Measurements from ENCODE around the gene GDPD5. TPM values are rescaled to one million over a fixed set of nuclear protein-coding genes. Genes with fewer than 3 reads are reported as not detected.

GDPD5 gene
- total RNA-seq, 2 experiments from 2014 or later, result 13.5 to 57.3 TPM

GRCh38 chr11:75543806-75544205, 18.1 kb upstream of the GDPD5 start:
- no peak for TF ChIP-seq EZH2phosphoT487 (IDR thresholded peaks at IDR 0.05; ENCODE audit: borderline replicate concordance, low read depth, low read length)
- TF ChIP-seq, protein P1, sequence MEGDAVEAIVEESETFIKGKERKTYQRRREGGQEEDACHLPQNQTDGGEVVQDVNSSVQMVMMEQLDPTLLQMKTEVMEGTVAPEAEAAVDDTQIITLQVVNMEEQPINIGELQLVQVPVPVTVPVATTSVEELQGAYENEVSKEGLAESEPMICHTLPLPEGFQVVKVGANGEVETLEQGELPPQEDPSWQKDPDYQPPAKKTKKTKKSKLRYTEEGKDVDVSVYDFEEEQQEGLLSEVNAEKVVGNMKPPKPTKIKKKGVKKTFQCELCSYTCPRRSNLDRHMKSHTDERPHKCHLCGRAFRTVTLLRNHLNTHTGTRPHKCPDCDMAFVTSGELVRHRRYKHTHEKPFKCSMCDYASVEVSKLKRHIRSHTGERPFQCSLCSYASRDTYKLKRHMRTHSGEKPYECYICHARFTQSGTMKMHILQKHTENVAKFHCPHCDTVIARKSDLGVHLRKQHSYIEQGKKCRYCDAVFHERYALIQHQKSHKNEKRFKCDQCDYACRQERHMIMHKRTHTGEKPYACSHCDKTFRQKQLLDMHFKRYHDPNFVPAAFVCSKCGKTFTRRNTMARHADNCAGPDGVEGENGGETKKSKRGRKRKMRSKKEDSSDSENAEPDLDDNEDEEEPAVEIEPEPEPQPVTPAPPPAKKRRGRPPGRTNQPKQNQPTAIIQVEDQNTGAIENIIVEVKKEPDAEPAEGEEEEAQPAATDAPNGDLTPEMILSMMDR (conservative IDR thresholded peaks at IDR 0.05; ENCODE audit: low read length), result no peak
- H3K4me1 ChIP-seq (ENCODE audit: insufficient read depth, low read length, poor library complexity, severe bottlenecking), result no peaks in the 10 kb centered on the region
- H3K4me2 ChIP-seq (ENCODE audit: low read length), result no peak overlapping the region
- ChIA-PET CTCF (ENCODE audit: unreplicated experiment) (interaction anchor here (0.6 kb wide), 1 partner anchor 10 kb away, joined by 3 read pairs; no protein-coding TSS in a partner anchor), POLR2A (interaction anchor here (0.6 kb wide), 1 partner anchor 76 kb away, joined by 7 read pairs; no protein-coding TSS in a partner anchor)
- H4K20me1 ChIP-seq (ENCODE audit: insufficient read depth, low read length), result no peaks in the 10 kb centered on the region
- H3K9me2 ChIP-seq (ENCODE audit: insufficient read depth, low read length), result no peaks in the 10 kb centered on the region
- no peaks in the 10 kb centered on the region for H3K9me3 ChIP-seq (ENCODE audit: low read length)
- H3K27ac ChIP-seq (ENCODE audit: low read depth, low read length, poor library complexity, severe bottlenecking), result no peak overlapping the region
- no peaks in the 10 kb centered on the region for H3K36me3 ChIP-seq (ENCODE audit: insufficient read depth, low read length)
- BruUV-seq (replicated peaks), result no TSS peak
- H3K79me2 ChIP-seq (ENCODE audit: insufficient read depth, low read depth, low read length), result no peaks in the 10 kb centered on the region
- no peak overlapping the region for H3K4me3 ChIP-seq (ENCODE audit: low read depth, low read length, poor library complexity, severe bottlenecking)
- no peak for DNase-seq (ENCODE audit: low spot score)
- intact Hi-C loops (cut with micrococcal nuclease; ENCODE audit: unreplicated experiment), result no loop called here
- H2AFZ ChIP-seq (ENCODE audit: low read length), result no peak overlapping the region

GRCh38 chr11:75542088-75542438, 16.3 kb upstream of the GDPD5 start:
- Histone ChIP-seq H3K4me3 (ENCODE audit: low read depth, low read length, poor library complexity, severe bottlenecking) (no peak overlapping the region), H3K9me3 (ENCODE audit: low read length) (no peaks in the 10 kb centered on the region), H3K4me2 (ENCODE audit: low read length) (no peak overlapping the region), H3K4me1 (ENCODE audit: insufficient read depth, low read length, poor library complexity, severe bottlenecking) (peaks cover 8% of the 10 kb centered on the region), H3K79me2 (ENCODE audit: insufficient read depth, low read depth, low read length) (no peaks in the 10 kb centered on the region), H3K36me3 (ENCODE audit: insufficient read depth, low read length) (no peaks in the 10 kb centered on the region), H3K27ac (ENCODE audit: low read depth, low read length, poor library complexity, severe bottlenecking) (no peak overlapping the region), H2AFZ (ENCODE audit: low read length) (no peak overlapping the region), H3K9me2 (ENCODE audit: insufficient read depth, low read length) (no peaks in the 10 kb centered on the region), H4K20me1 (ENCODE audit: insufficient read depth, low read length) (no peaks in the 10 kb centered on the region)
- CTCF ChIA-PET (ENCODE audit: unreplicated experiment), result no interaction called here
- no TSS peak for BruUV-seq (replicated peaks)
- TF ChIP-seq EZH2phosphoT487 (IDR thresholded peaks at IDR 0.05; ENCODE audit: borderline replicate concordance, low read depth, low read length), result no peak
- TF ChIP-seq, protein P1 (conservative IDR thresholded peaks at IDR 0.05; ENCODE audit: low read length), result no peak
- POLR2A ChIA-PET, result no interaction called here
- DNase-seq (ENCODE audit: low spot score), result no peak
- intact Hi-C loops (cut with micrococcal nuclease; ENCODE audit: unreplicated experiment), result no loop called here

DNA sequence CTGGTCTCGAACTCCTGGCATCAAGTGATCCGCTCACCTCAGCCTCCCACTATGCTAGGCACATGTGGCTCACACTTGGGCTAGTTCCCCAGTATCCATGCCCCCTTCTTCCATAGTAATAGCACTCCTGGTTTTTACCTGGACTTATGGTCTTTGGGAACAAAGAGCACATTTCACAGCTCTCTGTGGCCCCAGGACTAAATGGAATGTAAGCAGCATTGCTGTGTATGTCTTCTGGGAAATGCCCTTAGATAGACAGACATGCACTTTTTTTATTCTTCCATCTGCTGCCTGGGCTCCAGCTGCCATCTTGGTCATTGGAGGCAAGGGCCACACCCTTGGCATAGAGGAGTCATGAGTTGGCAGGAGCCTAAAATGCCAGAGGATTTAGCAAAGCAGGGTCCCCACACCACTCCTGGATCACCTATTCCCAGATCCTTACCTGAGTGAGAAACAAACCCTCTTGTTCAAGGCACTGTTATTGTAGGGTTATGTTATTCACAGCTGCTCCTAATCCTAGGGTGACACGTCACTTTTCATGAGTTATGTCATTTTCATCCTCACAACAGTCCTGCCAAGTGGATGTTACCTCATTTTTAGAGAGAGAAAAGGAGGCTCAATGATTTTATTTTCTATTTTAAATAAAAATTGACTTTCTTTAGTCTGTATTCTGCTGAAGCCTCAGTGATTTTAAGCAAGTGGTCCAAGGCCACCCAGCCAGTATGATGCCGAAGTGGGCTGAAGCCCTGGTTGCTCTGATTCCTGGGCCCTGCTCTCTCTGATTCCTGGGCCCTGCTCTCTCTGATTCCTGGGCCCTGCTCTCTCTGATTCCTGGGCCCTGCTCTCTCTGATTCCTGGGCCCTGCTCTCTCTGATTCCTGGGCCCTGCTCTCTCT, 15.7 kb upstream of the GDPD5 start:
- no peak for DNase-seq (ENCODE audit: low spot score)
- H3K36me3 ChIP-seq (ENCODE audit: insufficient read depth, low read length), result no peaks in the 10 kb centered on the region
- peaks cover 12% of the 10 kb centered on the region for H3K4me1 ChIP-seq (ENCODE audit: insufficient read depth, low read length, poor library complexity, severe bottlenecking)
- H3K27ac ChIP-seq (ENCODE audit: low read depth, low read length, poor library complexity, severe bottlenecking), result no peak overlapping the region
- H3K4me3 ChIP-seq (ENCODE audit: low read depth, low read length, poor library complexity, severe bottlenecking), result no peak overlapping the region
- BruUV-seq (replicated peaks), result no TSS peak
- no peaks in the 10 kb centered on the region for H4K20me1 ChIP-seq (ENCODE audit: insufficient read depth, low read length)
- H2AFZ ChIP-seq (ENCODE audit: low read length), result no peak overlapping the region
- TF ChIP-seq EZH2phosphoT487 (IDR thresholded peaks at IDR 0.05; ENCODE audit: borderline replicate concordance, low read depth, low read length), result no peak
- TF ChIP-seq, protein P1 (conservative IDR thresholded peaks at IDR 0.05; ENCODE audit: low read length), result no peak
- H3K9me2 ChIP-seq (ENCODE audit: insufficient read depth, low read length), result no peaks in the 10 kb centered on the region
- H3K4me2 ChIP-seq (ENCODE audit: low read length), result no peak overlapping the region
- ChIA-PET POLR2A (no interaction called here), CTCF (ENCODE audit: unreplicated experiment) (no interaction called here)
- intact Hi-C loops (cut with micrococcal nuclease; ENCODE audit: unreplicated experiment), result no loop called here
- H3K79me2 ChIP-seq (ENCODE audit: insufficient read depth, low read depth, low read length), result no peaks in the 10 kb centered on the region
- no peaks in the 10 kb centered on the region for H3K9me3 ChIP-seq (ENCODE audit: low read length)
